Panc1 (cell line): Measurements from ENCODE around the gene HMCN2. TPM values are rescaled to one million over a fixed set of nuclear protein-coding genes. Genes with fewer than 3 reads are reported as not detected.

Experiments used
- ATAC-seq: fragments of 200-7000 bp; cut with Tn5 transposase; 2 replicates; pipeline ENCODE4 v1.9.1; 2020; ENCODE audit warnings: mild to moderate bottlenecking, moderate library complexity
- BruUV-seq: library from RNA; stranded (reverse); fragments of 400-500 nt; replicated peaks from 2 replicates; lab custom pipeline; 2021; lab: Mats Ljungman, UMichigan
- CTCF ChIA-PET: fragments of 300-600 bp; sonication (Branson Sonifier 250); formaldehyde crosslinking; loops from one replicate; lab custom pipeline; 2022; ENCODE audit warnings: antibody characterized with exemption; lab: Charles Lee
- POLR2A ChIA-PET: fragments of 300-600 bp; sonication (Branson Sonifier 250); formaldehyde crosslinking; loops from one replicate; lab custom pipeline; 2022; ENCODE audit warnings: antibody characterized with exemption; lab: Charles Lee
- DNase-seq: peaks from one replicate; pipeline ENCODE4 v3.0.0-alpha.2; 2010; ENCODE audit warnings: low read depth, low spot score
- H3K27ac ChIP-seq: 2 replicates; pipeline ENCODE4 v1.5.1; 2011; ENCODE audit warnings: mild to moderate bottlenecking, low read length, inconsistent platforms
- H3K27me3 ChIP-seq: fragments of 200-500 bp; sonication (Bioruptor generic); 2 replicates; pipeline ENCODE4 v1.6.0; 2014; ENCODE audit warnings: low read length, inconsistent platforms; ENCODE audit not compliant: control insufficient read depth, insufficient read depth
- H3K36me3 ChIP-seq: fragments of 200-500 bp; sonication (Bioruptor generic); 2 replicates; pipeline ENCODE4 v1.5.1; 2014; ENCODE audit warnings: inconsistent platforms, mild to moderate bottlenecking, low read length, moderate library complexity; ENCODE audit not compliant: control insufficient read depth, insufficient read depth
- H3K4me1 ChIP-seq: 2 replicates; pipeline ENCODE4 v1.5.1; 2011; ENCODE audit warnings: inconsistent platforms, mild to moderate bottlenecking, low read length, moderate library complexity; ENCODE audit not compliant: control insufficient read depth, insufficient read depth
- H3K4me3 ChIP-seq, 2 experiments: 2 replicates each; pipeline ENCODE4 v1.5.1; 2011 to 2012; ENCODE audit warnings: low read depth in 2 of 2, low read length in 2 of 2, mild to moderate bottlenecking in 2 of 2, inconsistent platforms in 1 of 2, moderate library complexity in 1 of 2
- H3K9me3 ChIP-seq: fragments of 200-500 bp; sonication (Bioruptor generic); 2 replicates; pipeline ENCODE4 v1.5.1; 2014; ENCODE audit warnings: low read depth, mild to moderate bottlenecking, inconsistent platforms, low read length, moderate library complexity; ENCODE audit not compliant: control insufficient read depth, insufficient read depth
- CTCF ChIP-seq: fragments of 450-650 bp; IDR thresholded peaks from 2 replicates; pipeline ENCODE4 v1.5.1; 2017; ENCODE audit warnings: mild to moderate bottlenecking
- POLR2AphosphoS5 ChIP-seq: IDR thresholded peaks from 2 replicates; pipeline ENCODE4 v1.6.1; 2012; ENCODE audit warnings: mild to moderate bottlenecking, low read depth, low read length, moderate library complexity
- REST ChIP-seq, 2 experiments: IDR thresholded peaks; 2 replicates each; pipeline ENCODE4 v1.6.1; 2011 to 2012; ENCODE audit warnings: low read depth in 2 of 2, control low read depth in 1 of 2, low read length in 1 of 2, mild to moderate bottlenecking in 1 of 2, moderate library complexity in 1 of 2; ENCODE audit not compliant: insufficient read depth in 1 of 2
- SIN3A ChIP-seq: IDR thresholded peaks from 2 replicates; pipeline ENCODE4 v1.6.1; 2012; ENCODE audit warnings: low read depth, mild to moderate bottlenecking, low read length, moderate library complexity, borderline replicate concordance; ENCODE audit not compliant: insufficient read depth
- TCF7L2 ChIP-seq: IDR thresholded peaks from 2 replicates; pipeline ENCODE4 v1.6.1; 2011; ENCODE audit warnings: mild to moderate bottlenecking, low read depth, low read length, inconsistent platforms
- in situ Hi-C: cut with HindIII; loops from 2 replicates; pipeline ENCODE4 v1.10.0; 2016; ENCODE audit warnings: low sequenced_read_pairs, low pct_unique_long_range_greater_than_20kb
- intact Hi-C: fragments of 100-400 bp; cut with micrococcal nuclease; formaldehyde crosslinking; loops from one replicate; pipeline ENCODE4 v1.10.0; 2022; ENCODE audit not compliant: unreplicated experiment
- total RNA-seq: library from RNA; stranded (reverse); gene quantifications from one replicate; pipeline ENCODE4 v1.2.1, GENCODE V29; 2021; ENCODE audit not compliant: unreplicated experiment

The HMCN2 gene
- total RNA-seq, 1 experiment from 2014 or later = 0.05 TPM

- Histone ChIP-seq H3K36me3 (no peaks in the 10 kb centered on the region), H3K4me3 (no peak overlapping the region), H3K27ac (no peak overlapping the region), H3K27me3 (no peaks in the 10 kb centered on the region), H3K4me1 (no peaks in the 10 kb centered on the region), H3K9me3 (no peaks in the 10 kb centered on the region)
- in situ Hi-C loops (no loop called here), intact Hi-C loops (loop anchor here (10.0 kb wide), 1 partner anchor 166 kb away; no protein-coding TSS in a partner anchor)
- ChIA-PET POLR2A (no interaction called here), CTCF (no interaction called here)
- ATAC-seq (no peak), DNase-seq (no peak)
- no peak for TF ChIP-seq POLR2AphosphoS5
- no peak for TF ChIP-seq REST (IDR thresholded peaks at IDR 0.05; ENCODE audit: insufficient read depth in 1 of 2, low read depth in 2 of 2, low read length in 1 of 2)
- no peak for TF ChIP-seq SIN3A
- no peak for TF ChIP-seq CTCF
- no peak for TF ChIP-seq TCF7L2
- BruUV-seq = no TSS peak
Observed at GRCh38 chr9:130410443-130410842, 144.9 kb downstream of the HMCN2 start.

GRCh38 chr9:130411566-130411915 is 146.0 kb downstream of the HMCN2 start:
- H3K36me3 ChIP-seq = no peaks in the 10 kb centered on the region
- POLR2A ChIA-PET = no interaction called here
- TF ChIP-seq POLR2AphosphoS5 (no peak), TCF7L2 (no peak), SIN3A (no peak), CTCF (no peak), REST (IDR thresholded peaks at IDR 0.05; ENCODE audit: insufficient read depth in 1 of 2, low read depth in 2 of 2, low read length in 1 of 2) (no peak)
- H3K4me3 ChIP-seq = no peak overlapping the region
- no peak overlapping the region for H3K27ac ChIP-seq
- no peak for ATAC-seq
- in situ Hi-C loops = no loop called here
- H3K9me3 ChIP-seq = no peaks in the 10 kb centered on the region
- no TSS peak for BruUV-seq
- no peaks in the 10 kb centered on the region for H3K4me1 ChIP-seq
- DNase-seq = no peak
- CTCF ChIA-PET = no interaction called here
- intact Hi-C loops = loop anchor here (10.0 kb wide), 1 partner anchor 167 kb away; no protein-coding TSS in a partner anchor
- no peaks in the 10 kb centered on the region for H3K27me3 ChIP-seq
